ENCODE data around the gene SLC2A1. TPM values are rescaled to one million over a fixed set of nuclear protein-coding genes. Genes with fewer than 3 reads are reported as not detected.

The SLC2A1 gene
- total and polyA plus RNA-seq, 9 of the 15 experiments (the other 6 are each of a cell fraction or from before 2014, with no cell fraction given), result 12.6 to 153 (median 48.0) TPM

DNA sequence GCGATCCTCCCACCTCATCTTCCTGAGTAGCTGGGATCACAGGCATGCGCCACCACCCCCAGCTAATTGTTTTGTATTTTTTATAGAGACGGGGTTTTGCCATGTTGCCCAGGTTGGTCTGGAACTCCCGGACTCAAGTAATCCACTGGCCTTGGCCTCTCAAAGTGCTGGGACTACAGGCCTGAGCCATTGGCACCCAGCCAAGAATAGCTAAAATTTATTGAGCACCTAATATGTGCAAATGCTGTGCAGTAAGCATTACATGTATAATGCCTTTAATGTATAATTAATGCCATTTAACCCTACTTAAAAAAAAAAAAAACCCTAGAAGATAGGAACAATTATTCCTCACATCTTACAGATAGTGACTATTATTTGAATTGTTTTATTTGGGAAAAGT is 69.4 kb downstream of the SLC2A1 start:
- no peak for FAIRE-seq
- in situ Hi-C loops (cut with MboI), result no loop called here

DNA sequence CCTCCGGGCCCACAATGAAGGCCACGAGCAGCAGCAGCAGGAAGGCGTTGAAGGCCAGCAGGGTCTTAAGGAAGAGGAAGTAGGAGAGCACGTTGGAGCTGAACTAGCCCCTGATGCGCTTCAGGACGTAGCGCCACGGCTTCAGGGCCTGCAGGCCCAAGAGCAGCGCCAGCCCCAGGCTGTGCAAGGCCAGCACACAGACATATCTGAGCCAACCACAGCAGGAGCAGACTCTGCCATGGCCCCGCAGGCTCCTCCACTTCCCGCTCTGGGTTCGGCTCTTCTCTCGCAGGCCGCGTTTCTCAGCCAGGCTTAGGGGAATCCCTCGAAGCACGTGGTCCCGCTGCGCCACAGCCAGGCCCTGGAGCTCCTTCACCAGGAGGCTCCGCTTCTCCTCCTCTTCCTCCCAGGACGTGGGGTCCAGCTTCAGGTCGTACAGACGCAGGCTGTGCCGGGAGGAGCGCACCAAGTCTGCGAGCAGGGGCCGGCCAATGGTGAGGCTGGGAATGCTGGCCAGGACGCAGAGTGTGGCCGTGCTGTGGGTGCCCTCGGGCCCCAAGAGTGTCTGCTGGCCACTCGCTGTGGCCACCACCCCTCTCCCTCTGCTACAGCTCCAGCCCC is 70.5 kb downstream of the SLC2A1 start:
- WGBS (ENCODE audit: insufficient coverage, low coverage, missing lambda C conversion rate), result 68% methylated on average over 26 of the region's 31 CpGs
- POLR2A ChIA-PET, result interaction anchor here (0.6 to 1.6 kb wide), 2 partner anchors 14 to 121 kb away, joined by 3 read pairs; partner anchors contain the start of genes C1orf50 and P3H1
- intact Hi-C loops (cut with micrococcal nuclease), result no loop called here

More for the DNA sequence above, 69.4 kb downstream of the SLC2A1 start:
- Histone ChIP-seq H3K9ac (ENCODE audit: insufficient read depth in 1 of 2, low read depth in 2 of 2, low read length in 2 of 2) (no peak overlapping the region), H3K36me3 (ENCODE audit: control insufficient read depth, insufficient read depth, low read length) (no peaks in the 10 kb centered on the region), H3K4me1 (replicated peaks in 1 of 2; ENCODE audit: control insufficient read depth in 2 of 2, insufficient read depth in 2 of 2, low read length in 2 of 2) (peaks cover 0 to 24% of the 10 kb centered on the region in 2 experiments; a peak in 3 of 5 replicates), H3K27me3 (ENCODE audit: control insufficient read depth in 2 of 2, insufficient read depth in 2 of 2, low read length in 2 of 2) (peaks cover 0 to 6% of the 10 kb centered on the region in 2 experiments; a peak in 1 of 5 replicates), H4K20me1 (replicated peaks; ENCODE audit: control insufficient read depth, insufficient read depth, low read length) (no peaks in the 10 kb centered on the region), H3K27ac (ENCODE audit: extremely low read depth, low read depth, low read length) (no peak overlapping the region), H2AFZ (ENCODE audit: low read depth, low read length) (no peak overlapping the region), H3K4me2 (ENCODE audit: insufficient read depth, low read length) (no peak overlapping the region), H3K79me2 (ENCODE audit: control insufficient read depth, insufficient read depth, low read length) (no peaks in the 10 kb centered on the region), H3K9me3 (replicated peaks; ENCODE audit: control insufficient read depth, insufficient read depth, low read depth, low read length) (no peaks in the 10 kb centered on the region), H3K4me3 (no peak overlapping the region), H3K9me1 (ENCODE audit: control insufficient read depth, insufficient read depth, low read length) (no peaks in the 10 kb centered on the region)
- no peak for DNase-seq (ENCODE audit: extremely low read depth in 1 of 4, low spot score in 3 of 4)
- CTCF ChIA-PET (ENCODE audit: low intra/inter-chr PET ratio), result no interaction called here
- BruUV-seq (replicated peaks), result no TSS peak
- ATAC-seq, result no peak
- WGBS (ENCODE audit: insufficient coverage, low coverage, missing lambda C conversion rate), result 40% methylated on average over 4 of the region's 4 CpGs
- POLR2A ChIA-PET, result interaction anchor here (0.6 to 1.6 kb wide), 3 partner anchors 15 to 593 kb away, joined by 3 to 4 read pairs (median 3); no protein-coding TSS in a partner anchor
- peak; percentile 86 for TF ChIP-seq NFIX (CRISPR knock-in tag; IDR thresholded peaks at IDR 0.05; ENCODE audit: low read depth)
- no peak for TF ChIP-seq ZNF354B (CRISPR knock-in tag; IDR thresholded peaks at IDR 0.05)
- peak; percentile 97 for TF ChIP-seq NFIC (IDR thresholded peaks at IDR 0.05)
- intact Hi-C loops (cut with micrococcal nuclease), result no loop called here

More for the DNA sequence above, 70.5 kb downstream of the SLC2A1 start:
- H3K9me3 ChIP-seq (replicated peaks; ENCODE audit: control insufficient read depth, insufficient read depth, low read depth, low read length), result no peaks in the 10 kb centered on the region
- H3K4me2 ChIP-seq (ENCODE audit: insufficient read depth, low read length), result no peak overlapping the region
- no TSS peak for BruUV-seq (replicated peaks)
- H3K9ac ChIP-seq (ENCODE audit: insufficient read depth in 1 of 2, low read depth in 2 of 2, low read length in 2 of 2), result peak overlapping the region in 1 of 2 experiments; percentile 24; a peak in 2 of 4 replicates
- FAIRE-seq, result no peak
- H3K79me2 ChIP-seq (ENCODE audit: control insufficient read depth, insufficient read depth, low read length), result no peaks in the 10 kb centered on the region
- no peak overlapping the region for H2AFZ ChIP-seq (ENCODE audit: low read depth, low read length)
- in situ Hi-C loops (cut with MboI), result no loop called here
- CTCF ChIA-PET (ENCODE audit: low intra/inter-chr PET ratio), result interaction anchor here (0.7 kb wide), 1 partner anchor 634 kb away, joined by 3 read pairs; no protein-coding TSS in a partner anchor
- H3K27ac ChIP-seq (ENCODE audit: extremely low read depth, low read depth, low read length), result no peak overlapping the region
- peak; percentile 32; the same call in 2 of the 3 replicates for ATAC-seq
- H3K4me1 ChIP-seq (replicated peaks in 1 of 2; ENCODE audit: control insufficient read depth in 2 of 2, insufficient read depth in 2 of 2, low read length in 2 of 2), result peaks cover 0 to 24% of the 10 kb centered on the region in 2 experiments; a peak in 3 of 5 replicates
- peaks cover 0 to 6% of the 10 kb centered on the region in 2 experiments; a peak in 1 of 5 replicates for H3K27me3 ChIP-seq (ENCODE audit: control insufficient read depth in 2 of 2, insufficient read depth in 2 of 2, low read length in 2 of 2)
- no peak for DNase-seq (ENCODE audit: extremely low read depth in 1 of 4, low spot score in 3 of 4)
- no peaks in the 10 kb centered on the region for H3K36me3 ChIP-seq (ENCODE audit: control insufficient read depth, insufficient read depth, low read length)
- no peak overlapping the region for H3K4me3 ChIP-seq
- no peaks in the 10 kb centered on the region for H3K9me1 ChIP-seq (ENCODE audit: control insufficient read depth, insufficient read depth, low read length)
- no peaks in the 10 kb centered on the region for H4K20me1 ChIP-seq (replicated peaks; ENCODE audit: control insufficient read depth, insufficient read depth, low read length)
- TF ChIP-seq EWSR1 (IDR thresholded peaks at IDR 0.05; ENCODE audit: borderline replicate concordance, low read depth, partially characterized antibody), result no peak
- TF ChIP-seq, protein P1, sequence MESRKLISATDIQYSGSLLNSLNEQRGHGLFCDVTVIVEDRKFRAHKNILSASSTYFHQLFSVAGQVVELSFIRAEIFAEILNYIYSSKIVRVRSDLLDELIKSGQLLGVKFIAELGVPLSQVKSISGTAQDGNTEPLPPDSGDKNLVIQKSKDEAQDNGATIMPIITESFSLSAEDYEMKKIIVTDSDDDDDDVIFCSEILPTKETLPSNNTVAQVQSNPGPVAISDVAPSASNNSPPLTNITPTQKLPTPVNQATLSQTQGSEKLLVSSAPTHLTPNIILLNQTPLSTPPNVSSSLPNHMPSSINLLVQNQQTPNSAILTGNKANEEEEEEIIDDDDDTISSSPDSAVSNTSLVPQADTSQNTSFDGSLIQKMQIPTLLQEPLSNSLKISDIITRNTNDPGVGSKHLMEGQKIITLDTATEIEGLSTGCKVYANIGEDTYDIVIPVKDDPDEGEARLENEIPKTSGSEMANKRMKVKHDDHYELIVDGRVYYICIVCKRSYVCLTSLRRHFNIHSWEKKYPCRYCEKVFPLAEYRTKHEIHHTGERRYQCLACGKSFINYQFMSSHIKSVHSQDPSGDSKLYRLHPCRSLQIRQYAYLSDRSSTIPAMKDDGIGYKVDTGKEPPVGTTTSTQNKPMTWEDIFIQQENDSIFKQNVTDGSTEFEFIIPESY (CRISPR knock-in tag; IDR thresholded peaks at IDR 0.05), result peak; percentile 85
